Stimulated activated CD8-positive, alpha-beta memory T cell treated with anti-CD3 and anti-CD28 coated beads, Interleukin-15, amount 100 ng/mL, for 24 hours (primary cell): Measurements from ENCODE around the gene IFT88.
A peak's percentile ranks its signal among the peaks of the same experiment; 100 is the strongest.

ENCODE experiments used
- DNase-seq: peaks from one replicate; pipeline ENCODE4 v3.0.0-alpha.2; 2020; ENCODE audit warnings: low read depth

IFT88 gene

DNA sequence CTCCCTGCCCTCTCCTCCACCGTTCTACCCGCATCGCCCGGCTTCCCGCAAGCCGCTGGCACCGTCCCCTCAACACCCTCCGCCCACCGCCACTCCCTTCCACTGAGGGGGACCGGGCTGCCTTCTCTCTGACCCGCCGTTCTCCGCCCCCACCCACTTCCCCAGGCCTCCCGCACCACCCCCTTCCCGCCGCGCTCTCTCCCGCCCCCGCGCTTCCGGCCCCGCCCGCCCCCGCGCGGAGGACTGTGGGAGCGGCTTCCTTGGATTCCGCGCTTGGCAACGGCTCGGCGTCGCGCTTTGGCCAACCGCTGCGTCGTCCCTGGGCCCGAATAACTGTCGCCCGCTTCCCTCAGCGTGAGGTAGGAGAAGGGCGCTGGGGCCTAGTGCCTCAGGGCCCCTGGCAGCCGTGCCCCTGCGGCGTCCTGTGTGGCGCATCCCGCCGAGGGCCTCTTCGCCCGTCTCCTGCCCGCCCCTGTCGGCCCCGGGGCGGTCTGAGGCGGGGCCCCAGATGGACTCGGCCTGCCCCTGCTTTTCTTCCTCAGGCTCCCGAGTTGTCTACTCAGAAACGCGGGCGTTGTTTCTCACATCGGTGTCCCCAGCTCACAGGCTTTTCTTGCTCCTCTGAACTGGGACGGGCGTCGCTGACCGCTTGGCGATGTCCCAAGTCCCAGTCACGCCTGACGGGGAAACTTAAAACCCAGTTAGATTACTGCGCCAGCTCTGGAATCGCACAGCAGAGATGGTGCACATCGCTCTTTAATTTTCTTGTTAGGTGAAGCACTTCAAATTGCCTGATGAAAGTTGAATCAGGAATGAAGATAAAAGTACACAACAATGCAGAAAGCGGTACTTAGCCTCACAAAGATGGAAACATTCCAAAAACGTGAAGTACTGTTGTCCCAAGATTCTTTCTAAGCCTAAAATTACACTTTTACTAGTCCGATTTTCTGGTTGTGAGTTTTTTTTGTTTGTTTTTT is at the start of gene IFT88:
IFT88 (plus strand) TSS at position 260 of the 977 bp plus-strand sequence. CDS start 7,229 bp downstream, outside the sequence.
- peak; percentile 62 for DNase-seq

GRCh38 chr13:20518660-20519100 is 48.3 kb upstream of the IFT88 start:
- no peak for DNase-seq

GRCh38 chr13:20519875-20520274 is 47.1 kb upstream of the IFT88 start:
- DNase-seq, result no peak

DNA sequence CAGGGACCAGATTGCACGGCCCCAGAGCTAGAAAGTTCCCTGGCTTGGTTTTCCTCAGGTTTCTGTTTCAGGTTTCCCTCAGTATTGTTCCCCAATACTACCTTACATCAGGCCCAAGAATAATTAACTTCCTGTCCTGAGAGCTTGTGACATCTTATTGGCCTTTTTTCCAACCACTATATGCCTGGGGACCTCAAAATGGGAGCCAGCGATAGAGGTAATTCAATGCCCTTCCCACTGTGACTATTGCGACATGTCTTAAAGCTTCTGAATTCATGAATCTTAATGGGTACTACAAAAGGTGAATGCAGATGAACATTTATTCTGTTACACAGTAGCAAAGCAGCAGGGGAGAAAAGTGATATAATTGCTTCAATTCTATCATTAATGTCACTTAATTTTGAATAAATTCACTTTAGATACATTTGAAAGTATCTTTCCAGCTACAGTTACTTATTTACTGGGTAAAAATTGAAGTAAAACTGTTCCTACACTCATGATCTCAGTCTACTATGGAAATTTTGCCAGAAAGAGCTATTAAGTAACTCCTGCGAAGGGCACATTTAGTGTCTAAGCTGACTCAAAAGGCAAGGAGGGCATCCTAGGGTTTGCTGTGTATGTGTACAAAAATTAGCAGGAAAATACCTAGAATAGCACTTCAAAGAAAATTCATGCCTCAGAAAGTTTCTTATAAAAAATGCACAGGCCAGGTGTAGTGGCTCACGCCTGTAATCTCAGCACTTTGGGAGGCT is 45.4 kb upstream of the IFT88 start:
- no peak for DNase-seq

GRCh38 chr13:20525144-20525600 is 41.8 kb upstream of the IFT88 start:
- no peak for DNase-seq

GRCh38 chr13:20525601-20526544 is 41.1 kb upstream of the IFT88 start, which contains the start of gene CRYL1:
CRYL1 (minus strand) TSS chr13:20525857; CDS start chr13:20525794, 63 bp downstream.
- peak; percentile 45 for DNase-seq

- no peak for DNase-seq
Measured at GRCh38 chr13:20526664-20527063, 40.3 kb upstream of the IFT88 start.

- DNase-seq, result no peak
Measured at GRCh38 chr13:20528452-20528851, 38.5 kb upstream of the IFT88 start.

GRCh38 chr13:20534038-20534608 is 32.8 kb upstream of the IFT88 start:
- no peak for DNase-seq

DNA sequence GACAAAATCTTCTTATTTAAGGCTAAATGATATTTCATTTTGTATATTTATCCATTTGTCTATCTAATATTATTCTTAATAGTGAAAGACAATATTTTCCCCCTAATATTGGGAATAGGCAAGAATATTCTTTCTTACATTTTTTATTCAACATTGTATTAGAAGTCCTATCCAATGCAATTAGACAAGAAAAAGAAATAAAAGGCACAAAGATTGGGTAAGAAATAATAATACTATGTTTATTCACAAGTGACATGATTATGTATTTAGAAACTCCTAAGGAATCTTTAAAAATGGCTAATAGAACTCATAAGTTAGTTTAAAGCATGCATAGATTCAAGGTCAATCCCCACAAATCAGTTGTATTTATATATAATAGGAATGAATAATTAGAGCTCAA is 30.0 kb upstream of the IFT88 start:
- no peak for DNase-seq

- DNase-seq, result no peak
Measured at GRCh38 chr13:20544201-20544923, 22.6 kb upstream of the IFT88 start.

- no peak for DNase-seq
Measured at GRCh38 chr13:20546556-20546955, 20.4 kb upstream of the IFT88 start.

GRCh38 chr13:20547479-20547908 is 19.5 kb upstream of the IFT88 start:
- no peak for DNase-seq

DNA sequence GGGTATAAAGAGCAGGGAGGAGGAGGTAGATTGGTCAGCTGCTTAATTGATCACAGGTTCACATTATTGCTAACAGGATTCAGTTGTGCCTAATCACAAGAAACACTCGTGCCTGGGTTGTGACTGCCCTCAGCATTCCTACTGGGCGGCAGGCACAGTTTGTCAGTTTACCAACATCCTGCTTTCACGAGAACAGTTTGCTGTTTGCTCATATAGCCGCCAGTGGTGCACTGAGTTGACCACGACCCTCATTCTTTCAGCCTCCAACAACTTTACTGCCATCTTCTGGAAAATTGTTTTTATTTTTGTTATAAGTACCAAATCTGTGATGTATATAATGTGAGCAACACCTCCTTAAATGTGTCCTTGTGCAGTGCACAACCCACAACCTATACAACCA is 16.2 kb upstream of the IFT88 start:
- DNase-seq, result no peak

DNA sequence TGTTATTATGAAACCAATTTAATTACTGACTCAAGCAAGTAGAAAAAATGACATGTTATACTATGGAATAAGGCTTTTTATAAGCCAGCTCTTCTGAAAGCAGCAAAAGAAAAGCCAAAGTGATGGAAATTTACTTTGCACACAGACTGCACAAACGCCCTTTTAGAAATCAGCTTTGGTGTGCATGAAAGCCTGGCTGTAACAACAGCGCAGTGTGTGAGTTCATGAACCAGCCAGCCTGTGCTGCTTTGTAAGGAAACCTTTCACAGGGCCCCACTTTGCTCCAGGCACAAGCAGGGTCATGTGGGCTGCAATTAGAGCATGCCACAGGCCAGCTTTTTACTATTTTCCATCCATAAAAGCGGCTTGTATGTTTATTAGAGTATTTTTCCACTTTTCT is 13.6 kb upstream of the IFT88 start:
- no peak for DNase-seq

DNA sequence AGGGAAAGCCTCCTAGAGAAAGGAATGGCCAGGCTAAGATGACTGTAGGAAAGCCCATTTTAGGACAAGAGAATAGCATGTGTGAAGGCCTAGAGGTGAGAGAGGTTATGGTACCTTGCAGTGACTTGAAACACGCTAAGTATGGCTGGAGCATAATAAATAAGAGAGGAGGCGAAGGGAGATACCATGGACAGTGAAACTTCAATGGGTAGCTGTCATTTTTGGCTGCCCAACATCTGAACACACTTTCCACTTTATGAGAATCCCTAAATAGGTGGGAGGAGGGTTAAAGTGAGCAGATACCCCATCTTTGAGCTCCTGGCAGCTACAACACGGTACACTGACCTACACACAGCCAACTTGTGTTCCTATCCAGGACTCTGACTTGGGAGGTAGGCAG is 8.0 kb upstream of the IFT88 start:
- DNase-seq, result no peak

DNA sequence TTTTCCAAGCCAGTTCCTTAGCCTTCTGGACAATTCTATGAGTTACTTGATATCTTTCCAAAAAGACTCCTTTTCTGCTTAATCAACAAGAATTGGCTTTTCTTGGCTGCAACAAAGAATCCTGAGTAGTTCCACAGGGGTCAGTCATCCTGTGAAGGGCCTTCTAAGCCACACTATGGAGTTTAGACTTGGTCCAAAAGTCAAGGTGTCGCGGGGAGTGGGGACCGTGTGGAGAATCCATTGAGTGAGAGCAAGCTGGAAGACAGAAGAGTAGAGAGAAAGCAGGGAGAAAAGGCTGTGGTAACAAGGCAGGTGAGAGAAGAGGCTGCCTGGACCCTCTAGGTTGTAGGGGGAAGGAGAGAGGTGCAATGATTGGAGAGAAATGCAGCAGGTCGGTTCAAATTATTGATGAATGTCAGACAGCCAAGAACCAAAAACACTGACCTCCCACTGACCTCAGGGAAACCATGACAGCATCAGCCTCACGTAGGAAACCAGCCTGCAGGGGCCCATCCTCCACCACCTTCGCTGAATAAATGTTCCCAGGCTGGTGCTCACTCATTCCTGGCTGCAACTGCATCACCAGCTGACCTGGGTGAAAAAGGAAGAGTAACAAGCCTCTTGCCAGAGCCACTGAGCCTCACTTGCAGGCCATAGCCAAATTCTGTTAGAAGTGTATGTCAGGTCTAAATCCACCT is 7.1 kb upstream of the IFT88 start:
- no peak for DNase-seq

GRCh38 chr13:20561741-20562140 is 5.2 kb upstream of the IFT88 start:
- no peak for DNase-seq

GRCh38 chr13:20565115-20565736 is 1.7 kb upstream of the IFT88 start:
- DNase-seq, result no peak
